Neural progenitor cell (in vitro differentiated cells): ENCODE measurements around the gene FRMPD4.

Experiments used
- CTCF ChIP-seq: fragments of 200-600 bp; sonication (generic); IDR thresholded peaks from 2 replicates; pipeline ENCODE4 v1.5.1; 2017; ENCODE audit warnings: antibody characterized with exemption, mild to moderate bottlenecking
- EZH2phosphoT487 ChIP-seq: fragments of 200-600 bp; sonication (generic); IDR thresholded peaks from 2 replicates; pipeline ENCODE4 v1.6.1; 2017; ENCODE audit warnings: antibody characterized with exemption

- TF ChIP-seq CTCF: no peak
- no peak for TF ChIP-seq EZH2phosphoT487
Observed at GRCh38 chrX:12440246-12440645, 302.0 kb downstream of the FRMPD4 start.
